ENCODE data around the gene DENND4C.
A peak's percentile ranks its signal among the peaks of the same experiment; 100 is the strongest.

DENND4C gene

DNA sequence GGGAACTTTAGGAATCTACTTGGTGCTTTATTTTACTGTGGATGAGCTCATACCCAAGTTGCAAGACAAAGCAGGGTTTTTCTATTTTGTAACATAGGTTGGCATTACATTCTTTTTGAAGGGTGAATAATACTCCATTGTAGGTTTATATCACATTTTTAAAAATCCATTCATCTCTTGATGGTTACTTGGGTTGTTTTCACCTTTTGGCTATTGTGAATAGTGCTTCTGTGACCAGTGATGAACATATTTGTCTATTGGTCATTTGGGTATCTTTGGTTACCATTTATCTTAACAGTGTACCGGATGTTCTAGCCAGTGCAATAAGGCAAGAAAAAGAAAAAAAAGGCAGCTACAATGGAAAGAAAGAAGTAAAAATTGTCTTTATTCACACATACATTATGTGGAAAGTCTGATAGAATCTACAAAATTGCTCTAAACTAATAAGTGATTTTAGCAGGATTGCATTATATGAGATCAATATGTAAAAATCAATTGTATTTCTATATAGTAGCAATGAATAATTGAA, 40.0 kb downstream of the DENND4C start:
- DNase-seq = no peak

DNA sequence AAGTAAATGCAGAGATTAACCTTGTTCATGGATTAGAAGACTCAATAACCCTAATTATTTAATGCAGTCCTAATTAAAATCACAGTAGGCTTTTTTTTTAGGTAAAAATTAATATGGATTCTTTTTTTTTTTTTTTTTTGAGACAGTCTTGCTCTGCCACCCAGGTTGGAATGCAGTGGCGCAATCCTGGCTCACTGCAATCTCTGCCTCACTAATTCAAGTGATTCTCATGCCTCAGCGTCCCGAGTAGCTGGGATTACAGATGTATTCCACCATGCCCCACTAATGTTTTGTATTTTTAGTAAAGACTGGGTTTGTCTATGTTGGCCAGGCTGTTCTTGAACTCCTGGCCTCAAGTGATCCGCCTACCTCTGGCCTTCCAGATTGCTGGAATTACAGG, 40.6 kb downstream of the DENND4C start:
- no peak for DNase-seq

GRCh38 chr9:19281801-19282200, 51.3 kb downstream of the DENND4C start:
- no peak for DNase-seq

DNA sequence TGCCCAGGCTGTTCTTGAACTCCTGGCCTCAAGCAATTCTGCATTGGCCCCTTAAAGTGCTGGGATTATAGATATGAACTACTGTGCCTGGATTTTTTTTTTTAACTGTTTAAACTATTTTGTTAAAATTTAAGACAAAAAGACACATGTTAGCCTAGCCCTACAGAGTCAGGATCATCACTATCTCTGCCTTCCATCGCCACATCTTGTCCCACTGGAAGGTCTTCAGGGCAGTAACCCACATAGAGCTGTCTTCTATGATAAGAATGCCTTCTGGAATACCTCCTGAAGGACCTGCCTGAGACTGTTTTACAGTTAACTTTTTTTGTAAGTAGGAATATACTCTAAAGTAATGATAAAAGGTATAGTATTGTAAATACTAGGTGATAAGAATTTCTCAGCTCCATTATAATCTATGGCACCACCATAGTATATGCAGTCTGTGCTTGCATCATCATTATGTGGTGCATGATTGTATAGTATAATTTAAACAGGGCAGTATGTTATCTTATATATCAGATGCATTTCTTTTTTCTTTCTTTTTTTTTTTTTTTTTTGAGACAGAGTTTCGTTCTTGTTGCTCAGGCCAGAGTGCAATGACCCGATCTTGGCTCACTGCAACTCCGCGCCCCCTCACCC, 52.7 kb downstream of the DENND4C start:
- DNase-seq = no peak

DNA sequence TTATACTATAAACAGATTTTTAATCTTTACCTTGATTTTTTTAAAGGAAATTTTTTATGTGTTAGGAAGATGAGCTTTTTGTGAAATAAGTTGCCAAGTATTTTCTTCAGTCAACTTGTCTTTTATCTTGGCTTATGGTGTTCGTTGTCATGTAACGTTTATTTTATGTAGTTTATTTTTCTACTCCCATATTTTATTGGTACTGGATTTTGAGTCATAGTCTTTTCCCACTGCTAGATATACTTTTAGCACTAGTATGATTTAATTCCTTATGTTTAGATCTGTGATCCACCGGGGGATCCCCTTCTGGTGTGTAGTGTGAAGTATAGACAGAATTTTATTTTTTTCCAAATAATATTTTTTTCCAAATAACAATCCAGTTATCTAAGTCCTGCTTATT, 54.2 kb downstream of the DENND4C start:
- DNase-seq = no peak

DNA sequence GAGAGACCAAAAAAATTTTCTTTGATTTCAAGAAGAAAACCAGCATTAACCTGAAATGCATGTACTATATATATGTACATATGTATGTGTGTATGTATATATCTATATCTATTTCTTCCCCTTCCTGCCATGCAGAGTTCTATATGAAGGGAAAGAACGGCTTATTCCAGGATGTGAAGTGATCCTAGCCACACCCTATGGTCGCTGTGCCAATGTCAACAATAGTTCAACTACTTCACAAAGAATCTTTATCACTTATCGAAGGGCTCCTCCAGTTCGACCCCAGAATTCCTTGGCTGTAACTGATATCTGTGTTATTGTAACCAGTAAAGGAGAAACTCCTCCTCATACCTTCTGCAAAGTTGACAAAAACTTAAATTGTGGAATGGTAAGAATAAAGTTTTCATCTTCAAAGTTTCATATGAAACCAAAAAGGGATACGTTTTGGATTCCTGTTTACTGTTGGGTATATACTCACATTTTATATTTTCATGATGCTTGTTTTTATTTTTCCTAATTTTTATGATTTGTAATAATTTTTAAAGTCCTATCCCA, 56.2 kb downstream of the DENND4C start:
- peak in 1 of 3 experiments; percentile 1 for DNase-seq

DNA sequence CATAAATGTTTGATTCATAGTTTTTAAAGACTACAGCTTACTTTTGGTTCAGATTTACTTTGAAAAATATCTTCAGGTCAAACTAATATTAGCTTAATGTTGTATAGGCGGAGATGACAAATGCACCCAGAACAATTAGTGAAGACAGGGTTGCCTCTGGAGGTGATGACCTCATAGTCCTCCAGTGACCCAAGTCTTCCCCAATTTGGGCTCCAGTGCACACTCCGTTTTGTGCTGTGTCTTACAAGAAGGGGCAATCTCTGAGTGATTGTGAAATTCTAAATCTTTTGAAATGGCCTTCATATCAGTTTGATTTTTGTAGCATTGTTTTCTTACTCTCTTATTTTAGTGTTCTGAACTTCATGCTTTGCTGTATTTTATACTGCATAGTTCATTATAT, 57.6 kb downstream of the DENND4C start:
- no peak for DNase-seq

DNA sequence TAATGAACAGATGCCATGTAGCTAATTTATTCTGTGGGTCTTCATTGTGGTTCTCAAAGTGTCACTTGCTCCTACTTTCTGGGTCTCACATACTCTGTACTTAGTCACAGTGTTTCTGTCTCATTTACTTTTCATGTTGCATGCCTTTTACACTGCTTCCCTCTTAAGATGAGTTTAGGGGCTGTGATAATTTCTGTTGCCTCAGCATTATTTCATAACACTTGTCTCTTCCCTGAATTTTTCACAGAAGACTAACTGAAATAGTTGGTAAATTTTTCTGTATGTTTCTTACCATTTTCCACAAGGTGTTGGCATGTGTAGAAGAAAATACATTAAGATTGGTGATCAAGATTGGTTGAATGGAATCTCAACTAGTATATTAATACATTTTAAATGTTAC, 59.6 kb downstream of the DENND4C start:
- DNase-seq = no peak

DNA sequence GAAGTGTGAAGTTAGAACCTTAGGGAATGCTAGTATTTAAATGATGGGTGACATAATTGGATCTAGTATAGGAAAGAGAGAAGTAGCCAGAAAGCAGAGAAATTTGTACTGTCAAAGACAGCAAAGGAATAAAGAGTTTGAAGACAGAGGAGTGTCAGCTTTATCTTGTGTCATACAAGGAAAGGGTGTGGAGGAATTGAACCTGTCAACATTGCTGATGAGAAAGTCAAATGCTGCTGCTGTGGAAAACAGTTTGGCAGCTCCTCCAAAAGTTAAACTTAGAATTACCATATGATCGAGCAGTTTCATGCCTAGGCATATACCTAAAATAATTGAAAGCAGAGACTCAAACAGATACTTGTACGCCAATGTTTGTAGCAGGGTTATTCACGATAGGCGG, 63.7 kb downstream of the DENND4C start:
- no peak for DNase-seq

GRCh38 chr9:19298436-19299000, 68.0 kb downstream of the DENND4C start:
- no peak for DNase-seq

DNA sequence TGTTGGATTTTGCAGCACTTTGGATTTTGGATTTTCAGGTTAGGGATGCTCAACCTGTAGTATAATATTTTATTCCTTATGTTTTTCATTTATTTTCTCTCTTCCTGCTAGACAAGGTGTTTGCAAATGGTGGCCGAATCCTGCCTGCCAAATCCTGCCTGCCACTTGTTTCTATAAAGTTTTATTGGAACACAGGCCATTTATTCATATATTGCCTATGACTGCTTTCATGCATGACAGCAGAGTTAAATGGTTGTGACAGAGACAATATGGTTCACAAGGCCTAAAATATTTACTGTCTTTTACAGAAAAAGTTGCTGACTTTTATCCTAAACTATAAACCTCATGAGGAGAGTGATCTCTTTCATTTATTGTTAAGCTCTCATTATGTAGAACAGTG, 72.7 kb downstream of the DENND4C start:
- DNase-seq = no peak

DNA sequence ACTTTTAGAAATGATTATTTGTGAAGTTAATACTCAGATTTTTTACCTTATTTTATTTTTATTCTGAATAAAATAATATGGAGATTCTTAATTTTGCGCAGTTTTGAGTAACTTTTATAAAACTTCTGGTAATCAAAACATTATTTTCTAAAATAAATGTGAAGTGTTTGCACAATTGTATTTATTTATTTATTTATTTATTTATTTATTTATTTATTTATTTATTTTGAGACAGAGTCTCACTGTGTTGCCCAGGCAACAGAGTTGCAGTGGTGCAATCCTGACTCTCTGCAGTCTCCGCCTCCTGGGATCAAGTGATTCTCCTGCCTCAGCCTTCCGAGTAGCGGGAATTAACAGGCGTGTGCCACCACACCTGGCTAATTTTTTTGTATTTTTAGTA, 76.1 kb downstream of the DENND4C start:
- DNase-seq = no peak

DNA sequence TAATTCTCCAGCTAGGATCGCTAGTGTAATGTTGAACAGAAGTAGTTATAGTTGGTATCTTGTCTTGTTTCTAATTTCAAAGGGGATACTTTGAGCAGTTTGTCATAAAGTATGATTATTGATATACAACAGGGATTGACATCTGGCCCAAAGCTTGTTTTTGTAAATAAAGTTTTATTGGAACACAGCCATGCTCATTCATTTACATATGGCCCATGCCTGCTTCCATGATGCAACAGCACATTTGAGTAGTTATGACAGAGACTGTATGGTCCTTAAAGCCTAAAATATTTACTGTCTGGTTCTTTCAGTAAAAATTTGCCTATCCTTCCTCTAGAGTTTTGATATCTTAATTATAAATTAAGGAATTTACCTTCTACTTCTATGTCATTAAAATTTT, 79.8 kb downstream of the DENND4C start:
- no peak for DNase-seq

GRCh38 chr9:19313573-19313972, 83.1 kb downstream of the DENND4C start:
- DNase-seq = no peak

DNA sequence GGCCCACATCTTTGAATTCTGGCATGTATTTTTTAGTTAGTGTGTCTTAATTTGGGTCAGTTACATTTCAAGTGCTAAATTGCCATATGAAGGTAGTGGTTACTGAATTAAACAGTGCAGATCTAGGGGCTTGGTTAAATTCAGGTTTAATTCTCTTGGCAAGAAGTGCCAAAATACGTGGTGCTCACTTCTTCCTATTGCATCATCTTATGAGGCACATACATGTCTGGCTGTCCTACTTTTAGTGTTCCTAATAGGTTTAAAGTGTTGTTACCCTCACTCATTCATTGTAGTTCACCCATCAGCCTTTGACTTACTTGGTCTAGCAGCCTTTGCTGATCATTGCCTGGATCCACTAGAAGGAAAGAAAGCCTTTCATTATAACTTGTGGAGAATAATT, 90.0 kb downstream of the DENND4C start:
- DNase-seq = no peak

- DNase-seq = no peak
Measured at GRCh38 chr9:19331877-19332276, 101.4 kb downstream of the DENND4C start.

DNA sequence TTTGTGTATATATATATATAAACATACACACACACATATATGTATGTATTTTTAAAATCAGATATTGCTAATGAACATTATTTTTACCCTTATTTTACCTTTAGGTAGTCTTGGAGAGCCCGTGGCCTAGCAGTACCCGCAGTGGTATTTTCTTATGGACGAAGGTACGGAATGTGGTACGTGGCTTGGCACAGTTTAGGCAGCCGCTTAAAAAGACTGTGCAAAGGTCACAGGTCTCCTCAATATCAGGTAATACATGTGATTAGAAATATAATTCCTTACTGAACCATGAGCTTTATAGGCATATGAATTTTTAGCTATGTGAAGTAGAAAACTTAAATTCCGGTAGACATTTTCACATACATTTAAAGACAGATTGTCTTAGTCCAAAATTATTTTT, 105.7 kb downstream of the DENND4C start:
- DNase-seq = no peak

GRCh38 chr9:19342947-19343346, 112.5 kb downstream of the DENND4C start:
- no peak for DNase-seq

- no peak for DNase-seq
Measured at GRCh38 chr9:19358701-19359100, 128.2 kb downstream of the DENND4C start.

GRCh38 chr9:19369107-19369506, 138.6 kb downstream of the DENND4C start:
- no peak for DNase-seq

DNA sequence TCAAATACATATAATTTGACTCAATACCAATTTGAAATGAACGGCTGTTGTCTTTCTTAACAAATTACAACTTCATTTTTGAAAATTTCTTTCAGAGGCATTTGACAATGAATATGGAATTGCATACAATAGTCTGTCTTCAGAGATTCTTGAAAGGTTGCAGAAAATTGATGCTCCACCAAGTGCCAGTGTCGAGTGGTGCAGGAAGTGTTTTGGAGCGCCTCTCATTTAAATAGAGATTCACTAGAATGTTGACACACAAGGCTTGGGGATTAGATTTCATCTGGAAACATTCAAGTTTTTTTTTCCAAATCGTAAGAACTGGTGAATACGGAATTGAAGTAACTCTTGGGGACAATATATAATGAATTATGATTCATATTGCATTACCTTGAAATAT, 141.4 kb downstream of the DENND4C start:
- peak in 2 of 3 experiments; percentile 0 to 35 for DNase-seq

DNA sequence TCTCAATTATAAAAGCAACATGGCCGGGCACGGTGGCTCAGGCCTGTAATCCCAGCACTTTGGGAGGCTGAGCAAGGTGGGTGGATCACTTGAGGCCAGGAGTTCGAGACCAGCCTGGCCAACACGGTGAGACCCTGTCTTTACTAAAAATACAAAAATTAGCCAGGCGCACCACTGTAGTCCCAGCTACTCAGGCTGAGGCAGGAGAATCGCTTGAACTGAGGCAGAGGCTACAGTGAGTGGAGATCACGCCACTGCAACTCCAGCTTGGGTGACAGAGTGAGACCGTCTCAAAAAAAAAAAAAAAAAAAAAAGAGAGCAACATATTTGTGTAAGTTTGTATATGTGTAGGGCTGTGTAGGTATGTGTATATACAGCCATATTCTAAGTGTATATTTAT, 142.1 kb downstream of the DENND4C start:
- DNase-seq = no peak

DNA sequence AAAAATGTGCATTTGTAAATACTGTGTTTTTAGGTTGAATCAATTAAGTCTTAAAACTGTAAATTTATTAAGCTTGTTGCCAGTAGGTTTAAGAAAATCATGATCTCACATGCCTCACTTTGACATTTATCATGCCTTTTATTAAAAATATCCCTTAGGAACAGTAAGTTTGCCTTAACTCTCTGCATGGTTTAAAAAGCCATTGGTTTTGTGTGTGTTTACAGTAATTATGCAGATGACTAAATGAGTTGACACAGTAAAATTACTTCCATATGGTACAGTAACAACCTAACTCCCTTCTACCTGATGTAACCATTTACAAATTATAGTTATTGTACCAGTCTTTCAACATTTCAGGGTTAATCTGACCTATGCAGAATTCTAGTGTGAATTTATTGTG, 143.0 kb downstream of the DENND4C start:
- no peak for DNase-seq

GRCh38 chr9:19375538-19375937, 145.0 kb downstream of the DENND4C start:
- DNase-seq = no peak

GRCh38 chr9:19376931-19377330, 146.4 kb downstream of the DENND4C start:
- DNase-seq = no peak
